DMS114 treated with DMSO at 0.1 percent for 48 hours (cell line): ENCODE results near the gene ZNF502.
A peak's percentile ranks its signal among the peaks of the same experiment; 100 is the strongest.
"Not testable (repeated sequence)": the region's sequence is repeated elsewhere in the genome, so short reads cannot be mapped to it uniquely, and the experiment has no call there.

Experiments used
- DNase-seq: peaks from one replicate; lab custom pipeline; 2025; ENCODE audit not compliant: unreplicated experiment; lab: John Stamatoyannopoulos, UW

The ZNF502 gene

DNA sequence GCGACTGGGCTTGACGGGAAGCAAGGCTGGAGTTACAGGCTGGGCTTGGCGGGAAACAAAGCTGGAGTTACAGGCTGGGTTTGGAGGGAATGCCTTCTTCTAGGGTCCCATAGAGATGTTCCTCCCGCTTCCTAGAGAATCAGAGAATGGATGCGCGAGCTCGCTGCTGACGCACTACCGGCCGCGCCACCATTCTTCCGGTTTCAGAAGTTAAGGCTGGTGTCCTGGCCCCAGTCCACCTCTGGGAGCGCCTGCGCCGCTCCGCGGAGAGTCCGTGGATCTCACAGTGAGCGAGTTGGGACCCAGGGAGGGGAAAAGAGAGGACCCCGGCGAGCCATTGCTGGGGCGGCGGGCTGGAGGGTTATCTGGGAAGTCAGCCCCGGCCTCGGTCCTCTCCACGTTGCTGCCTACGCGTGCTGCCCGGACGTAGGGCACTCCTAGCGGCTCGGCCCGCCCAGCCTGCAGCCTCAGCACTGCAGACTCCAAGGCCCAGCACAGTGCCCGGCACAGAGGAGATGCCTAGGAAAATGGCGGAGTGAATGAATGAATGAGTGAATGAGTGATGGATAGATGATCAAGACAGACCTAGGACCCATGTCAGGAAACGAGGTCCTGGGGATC, at the start of gene ZNF502:
TSS of gene ZNF502 (plus strand) at position 206 of the 621 bp plus-strand sequence. CDS start 7,602 bp downstream, outside the sequence.
- no peak for DNase-seq

DNA sequence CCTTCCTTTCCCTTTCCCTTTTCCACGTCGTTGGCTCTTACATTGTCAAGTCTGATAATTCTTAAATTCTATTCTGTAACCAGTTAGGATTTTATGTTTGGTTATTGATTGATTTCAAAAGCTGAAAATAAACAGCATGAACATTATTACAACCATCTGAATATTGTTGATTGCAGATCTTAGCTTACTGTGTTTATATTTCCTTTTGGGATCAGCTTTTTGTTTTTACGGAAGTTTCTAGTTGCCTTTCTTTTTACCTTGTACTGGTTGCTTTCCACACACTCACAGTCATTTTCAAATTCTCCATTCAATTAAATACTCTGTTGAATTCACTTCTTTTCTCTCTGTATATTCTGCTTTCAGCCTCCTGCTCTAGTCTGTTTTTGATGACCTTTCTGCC, 47.3 kb upstream of the ZNF502 start:
- DNase-seq = no peak

GRCh38 chr3:44666346-44666745, 46.1 kb upstream of the ZNF502 start:
- DNase-seq = no peak

DNA sequence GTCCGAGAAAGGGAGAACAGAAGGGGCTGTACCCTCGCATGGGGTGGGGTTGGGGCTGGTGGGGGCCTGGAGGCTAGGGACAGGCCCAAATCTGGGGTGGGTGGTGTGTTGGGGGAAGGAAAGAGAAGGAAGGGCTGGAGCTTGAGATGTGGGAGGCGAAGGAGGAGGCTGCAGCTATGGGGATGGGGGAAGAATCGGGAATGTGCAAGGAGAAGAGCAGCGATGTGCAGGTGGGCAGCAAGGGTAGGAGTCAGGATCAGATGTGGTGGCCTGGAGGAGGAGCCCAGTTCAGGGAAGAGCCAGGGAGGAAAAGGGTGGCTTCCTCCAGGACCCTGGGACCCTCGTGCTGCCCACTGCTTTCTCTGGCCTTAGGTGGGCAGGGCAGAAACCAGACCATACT, 42.7 kb upstream of the ZNF502 start:
- DNase-seq = no peak

GRCh38 chr3:44673466-44673865, 39.0 kb upstream of the ZNF502 start:
- DNase-seq = not testable (repeated sequence)

DNA sequence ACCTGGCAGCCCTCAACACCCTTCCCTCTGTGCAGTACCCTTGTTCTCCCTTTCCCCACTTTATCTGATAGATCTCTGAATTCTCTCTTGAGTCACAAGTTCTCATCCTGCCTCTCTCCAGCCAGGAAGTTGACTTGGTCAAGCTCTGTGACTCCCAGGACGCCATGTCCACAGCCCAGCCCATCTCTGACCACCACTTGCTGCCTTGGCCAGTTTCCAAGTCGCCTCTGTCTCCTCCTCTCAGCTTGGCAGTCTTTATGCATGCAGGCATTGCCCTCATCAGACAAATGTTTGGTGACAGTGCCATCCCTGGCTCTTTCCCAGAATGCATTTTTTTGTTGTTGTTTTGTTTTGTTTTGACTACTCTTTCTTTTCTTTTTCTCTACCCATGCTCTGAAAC, 38.2 kb upstream of the ZNF502 start:
- DNase-seq = no peak

- DNase-seq = no peak
Observed at GRCh38 chr3:44678480-44679116, 33.9 kb upstream of the ZNF502 start.

DNA sequence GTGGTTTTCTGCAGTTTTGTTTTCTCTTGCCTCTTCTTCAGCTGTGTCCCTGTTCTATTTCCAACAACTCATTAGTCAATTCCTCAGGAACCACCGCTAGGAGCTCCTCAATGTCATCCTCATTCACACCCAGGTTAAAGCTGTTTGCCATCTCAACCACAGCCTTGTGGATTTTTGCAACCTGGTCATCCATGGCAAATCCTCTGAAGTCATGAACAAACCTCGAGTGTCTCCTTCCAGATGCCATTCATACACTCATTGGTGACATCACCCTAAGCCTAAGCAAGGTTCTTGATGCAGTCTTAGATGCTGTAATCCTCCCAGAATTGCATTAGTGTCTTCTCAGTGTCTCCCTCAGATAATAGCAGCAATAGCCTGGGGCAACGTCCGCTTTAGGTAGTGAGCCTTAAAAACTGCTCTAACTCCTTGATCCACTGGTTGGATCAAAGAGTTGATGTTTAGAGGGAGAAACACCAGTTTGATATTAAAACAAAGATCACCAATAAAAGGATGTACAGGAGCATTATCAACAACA, 31.5 kb upstream of the ZNF502 start:
- DNase-seq = no peak

DNA sequence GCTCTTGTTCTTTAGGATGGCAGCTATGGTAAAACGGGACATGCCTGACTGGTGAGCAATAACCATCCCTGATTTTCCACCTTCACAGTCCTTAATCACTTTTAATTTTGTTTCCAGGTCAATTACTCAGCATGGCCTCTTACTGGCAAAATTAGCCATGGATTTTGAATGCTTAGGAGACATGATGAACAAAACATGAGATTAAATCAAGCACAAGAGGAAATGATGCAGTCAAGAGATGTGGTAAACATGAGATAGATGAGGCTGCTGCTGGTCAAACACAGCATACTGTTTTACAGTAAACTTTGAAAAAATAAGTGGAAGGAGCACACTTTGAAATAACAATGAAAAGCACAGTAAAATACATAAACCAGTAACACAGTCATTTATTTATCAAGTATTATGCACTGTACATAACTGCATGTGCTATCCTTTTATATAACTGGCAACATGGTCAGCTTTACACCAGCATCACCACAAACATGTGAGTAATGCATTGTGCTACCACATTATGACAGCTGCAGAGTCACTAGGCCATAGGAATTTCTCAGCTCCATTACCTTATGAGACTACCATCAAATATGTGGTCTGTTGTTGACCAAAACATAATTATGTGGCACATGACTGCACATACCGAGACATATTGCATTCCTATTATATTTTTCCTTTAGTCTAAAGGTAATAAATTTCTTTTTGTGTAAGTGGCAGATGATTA, 30.1 kb upstream of the ZNF502 start:
- no peak for DNase-seq

GRCh38 chr3:44685128-44685800, 27.2 kb upstream of the ZNF502 start:
- DNase-seq = no peak

- no peak for DNase-seq
Observed at GRCh38 chr3:44687898-44688297, 24.6 kb upstream of the ZNF502 start.

DNA sequence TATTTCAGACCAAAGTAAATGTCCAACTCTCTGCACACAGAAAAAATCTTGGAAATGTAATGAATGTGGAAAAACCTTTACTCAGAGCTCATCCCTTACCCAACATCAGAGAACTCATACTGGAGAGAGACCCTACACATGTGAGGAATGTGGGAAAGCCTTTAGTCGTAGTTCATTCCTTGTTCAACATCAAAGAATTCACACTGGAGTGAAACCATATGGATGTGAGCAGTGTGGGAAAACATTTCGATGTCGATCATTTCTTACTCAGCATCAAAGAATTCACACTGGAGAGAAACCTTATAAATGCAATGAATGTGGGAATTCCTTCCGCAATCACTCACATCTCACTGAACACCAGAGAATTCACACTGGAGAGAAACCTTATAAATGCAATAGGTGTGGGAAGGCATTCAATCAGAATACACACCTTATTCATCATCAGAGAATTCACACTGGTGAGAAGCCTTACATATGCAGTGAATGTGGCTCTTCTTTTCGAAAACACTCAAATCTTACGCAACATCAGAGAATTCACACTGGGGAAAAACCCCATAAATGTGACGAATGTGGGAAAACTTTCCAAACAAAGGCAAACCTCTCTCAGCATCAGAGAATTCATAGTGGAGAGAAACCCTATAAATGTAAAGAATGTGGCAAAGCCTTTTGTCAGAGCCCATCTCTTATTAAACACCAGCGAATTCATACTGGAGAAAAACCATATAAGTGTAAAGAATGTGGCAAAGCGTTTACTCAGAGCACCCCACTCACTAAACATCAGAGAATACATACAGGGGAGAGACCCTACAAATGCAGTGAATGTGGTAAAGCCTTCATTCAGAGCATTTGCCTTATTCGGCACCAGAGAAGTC, 9.0 kb downstream of the ZNF502 start:
- DNase-seq = no peak

- no peak for DNase-seq
Observed at GRCh38 chr3:44722103-44722401, 9.6 kb downstream of the ZNF502 start.

DNA sequence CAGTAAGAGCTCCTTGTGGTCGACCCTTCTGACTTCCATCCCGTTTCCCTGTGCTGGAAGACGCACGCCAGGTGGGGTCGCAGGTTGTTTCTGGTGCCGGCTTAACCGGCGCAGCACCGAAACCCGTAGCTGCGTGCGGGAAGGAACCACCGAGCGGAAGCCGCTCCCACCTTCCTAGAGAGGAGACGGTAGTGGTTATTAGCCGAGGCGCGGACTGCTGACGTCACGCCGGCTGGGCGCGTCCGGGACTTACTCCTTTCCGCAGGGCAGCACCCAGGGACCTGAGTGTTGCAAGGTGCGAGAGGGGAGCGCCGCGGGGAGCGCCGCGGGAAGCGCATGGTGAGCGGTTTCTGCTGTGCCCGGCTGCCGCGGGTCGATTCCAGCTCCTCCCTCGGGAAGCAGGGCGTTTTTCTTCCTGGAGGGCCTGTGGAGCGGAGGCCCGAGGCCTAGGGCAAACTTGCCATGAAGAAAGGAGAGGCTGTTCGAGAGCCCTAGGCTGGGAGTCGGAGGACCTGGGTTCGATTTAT, 17.0 kb downstream of the ZNF502 start, which contains the start of gene ZNF501:
TSS of gene ZNF501 (plus strand) at position 252 of the 527 bp plus-strand sequence. CDS start 4,787 bp downstream, outside the sequence.
- peak; percentile 8 for DNase-seq

DNA sequence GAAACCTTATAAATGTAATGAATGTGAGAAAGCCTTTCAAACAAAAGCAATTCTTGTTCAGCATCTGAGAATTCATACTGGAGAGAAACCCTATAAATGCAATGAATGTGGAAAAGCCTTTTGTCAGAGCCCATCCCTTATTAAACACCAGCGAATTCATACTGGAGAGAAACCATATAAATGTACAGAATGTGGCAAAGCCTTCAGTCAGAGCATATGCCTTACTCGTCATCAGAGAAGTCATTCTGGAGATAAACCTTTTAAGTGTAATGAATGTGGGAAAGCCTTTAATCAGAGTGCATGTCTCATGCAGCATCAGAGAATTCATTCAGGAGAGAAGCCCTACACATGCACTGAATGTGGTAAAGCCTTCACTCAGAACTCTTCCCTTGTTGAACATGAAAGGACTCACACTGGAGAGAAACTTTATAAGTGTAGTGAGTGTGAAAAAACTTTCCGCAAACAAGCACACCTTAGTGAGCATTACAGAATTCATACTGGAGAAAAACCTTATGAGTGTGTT, 22.2 kb downstream of the ZNF502 start:
- no peak for DNase-seq

DNA sequence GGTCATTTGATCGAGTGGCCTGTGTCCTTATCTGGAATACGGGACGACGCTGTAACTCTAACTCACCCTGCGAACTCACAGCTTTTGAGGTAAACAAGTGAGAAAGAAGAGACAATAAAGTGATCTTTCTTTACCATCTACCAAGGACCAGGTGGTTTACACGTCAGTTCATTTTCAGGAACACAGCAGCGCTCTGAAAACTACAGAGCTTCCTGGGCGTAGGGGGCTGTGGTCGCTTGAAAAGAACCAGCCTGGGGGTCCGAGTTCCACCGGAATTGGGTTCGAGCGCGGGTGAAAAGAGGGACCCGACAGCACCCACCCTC, 48.6 kb downstream of the ZNF502 start:
- DNase-seq = no peak

GRCh38 chr3:44761424-44762169, 49.1 kb downstream of the ZNF502 start, which contains the start of the genes KIAA1143 and KIF15:
KIAA1143 (minus strand) TSS chr3:44761619; CDS start chr3:44761602, 17 bp downstream.
KIF15 (plus strand) TSS chr3:44761794; CDS start chr3:44761866, 72 bp downstream.
- DNase-seq = peak; percentile 84

- DNase-seq = no peak
Observed at GRCh38 chr3:44762170-44762677, 49.8 kb downstream of the ZNF502 start.

DNA sequence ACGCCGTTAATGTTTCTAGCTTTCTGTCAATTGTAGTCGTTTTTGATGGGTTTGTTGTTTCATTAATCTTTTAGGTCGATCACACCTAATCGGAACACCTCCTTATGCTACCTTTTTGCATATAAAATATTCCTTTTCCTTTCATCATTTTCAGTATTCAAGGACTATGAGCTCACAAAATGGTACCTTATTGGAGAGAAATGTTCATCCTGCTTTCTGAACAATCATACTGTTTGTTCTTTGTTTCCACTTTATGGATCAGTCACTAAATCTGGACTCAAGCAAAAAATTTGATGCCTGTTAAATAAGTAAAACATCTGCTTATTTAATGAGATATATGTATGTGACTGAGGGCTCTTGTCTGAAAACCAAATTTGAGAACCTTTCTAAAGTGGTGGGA, 50.2 kb downstream of the ZNF502 start:
- no peak for DNase-seq
